Peyer's patch (tissue), 4 donors: ENCODE measurements around the gene CYP19A1.

Experiments used
- CTCF ChIP-seq, 6 experiments: fragments of 450-650 bp in 4 of 6; fragments of 200-600 bp in 2 of 6; sonication (generic) in 1 of 6; IDR thresholded peaks; one replicate each; pipeline ENCODE4 v1.5.1; 2017 to 2019; ENCODE audit warnings: antibody characterized with exemption in 6 of 6, mild to moderate bottlenecking in 3 of 6, moderate library complexity in 1 of 6
- POLR2A ChIP-seq, 2 donors: fragments of 450-650 bp; IDR thresholded peaks; one replicate each; pipeline ENCODE4 v1.5.1; 2017; ENCODE audit warnings: antibody characterized with exemption in 2 of 2, mild to moderate bottlenecking in 2 of 2, moderate library complexity in 2 of 2

- TF ChIP-seq POLR2A (IDR thresholded peaks at IDR 0.05) (no peak), CTCF (IDR thresholded peaks at IDR 0.05) (no peak)
Observed at GRCh38 chr15:51379390-51379789, 41.0 kb upstream of the CYP19A1 start.
